Thyroid gland (tissue), 4 donors: ENCODE results near the gene DNAJB12. TPM values are rescaled to one million over a fixed set of nuclear protein-coding genes. Genes with fewer than 3 reads are reported as not detected.

Experiments used
- DNase-seq, 2 donors: peaks; one replicate each; pipeline ENCODE4 v3.0.0-alpha.2; 2019
- H3K27ac ChIP-seq, 3 donors: fragments of 200-600 bp; sonication (generic); 1 replicate in 2 of 3; 2 replicates in 1 of 3; pipeline ENCODE4 v1.5.1; 2016 to 2019; ENCODE audit warnings: mild to moderate bottlenecking in 1 of 3, moderate library complexity in 1 of 3
- H3K27me3 ChIP-seq: fragments of 200-600 bp; sonication (generic); one replicate; pipeline ENCODE4 v1.5.1; 2019
- H3K36me3 ChIP-seq, 2 donors: fragments of 200-600 bp; sonication (generic); one replicate each; pipeline ENCODE4 v1.5.1; 2016 to 2019
- H3K4me1 ChIP-seq, 2 donors: fragments of 200-600 bp; sonication (generic); one replicate each; pipeline ENCODE4 v1.5.1; 2017 to 2019
- H3K4me3 ChIP-seq, 3 donors: fragments of 200-600 bp; sonication (generic); replicated peaks in 1 of 3; 1 replicate in 2 of 3; 2 replicates in 1 of 3; pipeline ENCODE4 v1.5.1; 2016; ENCODE audit warnings: mild to moderate bottlenecking in 1 of 3
- H3K9me3 ChIP-seq: fragments of 200-600 bp; sonication (generic); one replicate; pipeline ENCODE4 v1.5.1; 2017
- POLR2A ChIP-seq, 2 donors: fragments of 450-650 bp; IDR thresholded peaks; one replicate each; pipeline ENCODE4 v1.6.1; 2017; ENCODE audit warnings: antibody characterized with exemption in 2 of 2, mild to moderate bottlenecking in 2 of 2, moderate library complexity in 1 of 2
- WGBS, 2 donors: methylation state at CpG; one replicate each; pipeline ENCODE4 v1.1.5; 2017; 5-methylcytosine and 5-hydroxymethylcytosine counted together
- intact Hi-C: fragments of 100-400 bp; cut with DNase I; formaldehyde crosslinking; loops from one replicate; pipeline ENCODE4 v1.15.1; 2023
- total RNA-seq, 4 donors: library from RNA; depleted of rRNA; stranded (reverse); fragments of >200 nt; gene quantifications; one replicate each; pipeline ENCODE4 v1.2.3, GENCODE V29; 2016
- TF ChIP-seq, protein P1 (sequence below), 6 experiments: fragments of 200-600 bp in 3 of 6; fragments of 450-650 bp in 3 of 6; sonication (generic) in 3 of 6; IDR thresholded peaks; one replicate each; pipeline ENCODE4 v1.5.1; 2016 to 2019; ENCODE audit warnings: antibody characterized with exemption in 6 of 6, mild to moderate bottlenecking in 2 of 6, inconsistent platforms in 1 of 6, moderate library complexity in 1 of 6

The DNAJB12 gene
- total RNA-seq, 4 donors from 2014 or later, result 31.6 to 49.7 (median 44.1) TPM

DNA sequence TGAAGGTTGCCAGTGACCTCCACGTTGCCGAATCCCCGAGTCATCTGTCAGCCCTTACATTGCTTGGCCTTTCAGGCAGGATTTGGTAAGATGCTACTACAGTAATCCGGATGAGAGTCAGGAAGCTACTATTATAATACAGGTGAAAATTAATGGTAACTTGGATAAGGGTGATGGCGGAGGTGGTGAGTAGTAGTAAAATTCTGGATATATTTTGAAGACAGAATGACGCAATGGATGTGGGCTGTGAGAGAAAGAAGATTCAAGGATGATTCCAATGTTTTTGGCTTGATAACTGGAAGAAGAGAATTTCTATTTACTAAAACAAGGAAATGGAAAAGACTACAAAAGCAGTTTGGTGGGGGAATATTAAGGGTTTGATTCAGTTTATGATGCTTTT lies 1.4 kb upstream of the DNAJB12 start:
- H3K4me1 ChIP-seq, result peaks cover 11% of the 10 kb centered on the region in 2 donors
- no peaks in the 10 kb centered on the region for H3K36me3 ChIP-seq
- H3K27ac ChIP-seq, result no peak overlapping the region
- H3K9me3 ChIP-seq, result no peaks in the 10 kb centered on the region
- whole genome bisulfite sequencing, 2 donors, result 95 to 96% methylated on average over 6 of the region's 6 CpGs
- H3K4me3 ChIP-seq, result no peak overlapping the region
- TF ChIP-seq, protein P1, sequence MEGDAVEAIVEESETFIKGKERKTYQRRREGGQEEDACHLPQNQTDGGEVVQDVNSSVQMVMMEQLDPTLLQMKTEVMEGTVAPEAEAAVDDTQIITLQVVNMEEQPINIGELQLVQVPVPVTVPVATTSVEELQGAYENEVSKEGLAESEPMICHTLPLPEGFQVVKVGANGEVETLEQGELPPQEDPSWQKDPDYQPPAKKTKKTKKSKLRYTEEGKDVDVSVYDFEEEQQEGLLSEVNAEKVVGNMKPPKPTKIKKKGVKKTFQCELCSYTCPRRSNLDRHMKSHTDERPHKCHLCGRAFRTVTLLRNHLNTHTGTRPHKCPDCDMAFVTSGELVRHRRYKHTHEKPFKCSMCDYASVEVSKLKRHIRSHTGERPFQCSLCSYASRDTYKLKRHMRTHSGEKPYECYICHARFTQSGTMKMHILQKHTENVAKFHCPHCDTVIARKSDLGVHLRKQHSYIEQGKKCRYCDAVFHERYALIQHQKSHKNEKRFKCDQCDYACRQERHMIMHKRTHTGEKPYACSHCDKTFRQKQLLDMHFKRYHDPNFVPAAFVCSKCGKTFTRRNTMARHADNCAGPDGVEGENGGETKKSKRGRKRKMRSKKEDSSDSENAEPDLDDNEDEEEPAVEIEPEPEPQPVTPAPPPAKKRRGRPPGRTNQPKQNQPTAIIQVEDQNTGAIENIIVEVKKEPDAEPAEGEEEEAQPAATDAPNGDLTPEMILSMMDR (IDR thresholded peaks at IDR 0.05), result no peak
- no peak for TF ChIP-seq POLR2A (IDR thresholded peaks at IDR 0.05)
- intact Hi-C loops, result no loop called here
- no peaks in the 10 kb centered on the region for H3K27me3 ChIP-seq
- DNase-seq, result no peak

DNA sequence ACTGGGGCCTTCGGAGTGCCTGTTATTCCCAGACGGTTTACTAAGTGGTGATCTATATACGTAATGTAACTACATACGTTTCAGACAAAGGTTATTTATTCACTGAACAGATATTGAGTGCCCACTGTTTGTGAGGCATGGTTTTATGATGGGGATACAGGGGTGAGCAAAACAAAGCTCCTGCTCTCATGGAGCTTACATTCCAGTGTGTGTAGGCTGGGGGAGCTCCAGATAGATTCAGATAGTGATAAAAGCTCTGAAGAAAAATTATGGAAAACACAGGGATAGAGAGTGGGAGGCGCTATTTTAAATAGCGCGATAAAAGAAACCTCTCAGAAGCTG lies 466 bp upstream of the DNAJB12 start:
- Histone ChIP-seq H3K4me3 (peak overlapping the region; percentile 15 to 84 (median 62)), H3K36me3 (no peaks in the 10 kb centered on the region), H3K4me1 (peaks cover 11% of the 10 kb centered on the region in 2 donors), H3K9me3 (no peaks in the 10 kb centered on the region), H3K27me3 (no peaks in the 10 kb centered on the region), H3K27ac (peak overlapping the region; percentile 92 to 97 (median 96))
- DNase-seq, result no peak
- intact Hi-C loops, result no loop called here
- TF ChIP-seq, protein P1 (IDR thresholded peaks at IDR 0.05), result peak in 1 of 6 experiments; percentile 6
- TF ChIP-seq POLR2A (IDR thresholded peaks at IDR 0.05), result no peak
- WGBS, 2 donors, result 36 to 37% methylated on average over 7 of the region's 7 CpGs

DNA sequence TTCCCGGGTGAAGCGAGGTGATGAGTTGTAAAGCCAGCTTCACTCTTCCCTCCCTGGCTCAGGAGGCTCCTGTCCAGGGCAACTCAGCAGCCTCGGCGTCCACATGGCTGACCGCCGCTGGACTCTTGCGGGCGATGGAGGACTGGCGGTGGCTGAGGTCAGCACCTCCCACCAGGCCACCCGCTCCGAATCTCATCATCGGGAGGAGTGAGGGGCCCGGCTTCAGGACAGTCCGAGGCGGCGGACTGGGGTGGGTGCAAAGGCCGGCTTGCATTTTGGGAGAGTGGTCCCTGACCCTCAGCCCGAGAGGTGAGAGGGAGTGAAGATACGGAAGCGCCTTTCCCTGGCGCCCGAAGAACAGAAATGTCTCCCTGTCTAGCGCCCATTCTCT lies 759 bp downstream of the DNAJB12 start:
- no peak for TF ChIP-seq POLR2A (IDR thresholded peaks at IDR 0.05)
- TF ChIP-seq, protein P1 (IDR thresholded peaks at IDR 0.05), result no peak
- no peaks in the 10 kb centered on the region for H3K27me3 ChIP-seq
- DNase-seq, result no peak
- no peaks in the 10 kb centered on the region for H3K36me3 ChIP-seq
- peaks cover 11% of the 10 kb centered on the region in 2 donors for H3K4me1 ChIP-seq
- peak overlapping the region; percentile 62 to 84 (median 72) for H3K4me3 ChIP-seq
- H3K9me3 ChIP-seq, result no peaks in the 10 kb centered on the region
- H3K27ac ChIP-seq, result peak overlapping the region; percentile 92 to 97 (median 96)
- intact Hi-C loops, result no loop called here
- WGBS, 2 donors, result 0% methylated on average over 18 to 23 of the region's 23 CpGs

DNA sequence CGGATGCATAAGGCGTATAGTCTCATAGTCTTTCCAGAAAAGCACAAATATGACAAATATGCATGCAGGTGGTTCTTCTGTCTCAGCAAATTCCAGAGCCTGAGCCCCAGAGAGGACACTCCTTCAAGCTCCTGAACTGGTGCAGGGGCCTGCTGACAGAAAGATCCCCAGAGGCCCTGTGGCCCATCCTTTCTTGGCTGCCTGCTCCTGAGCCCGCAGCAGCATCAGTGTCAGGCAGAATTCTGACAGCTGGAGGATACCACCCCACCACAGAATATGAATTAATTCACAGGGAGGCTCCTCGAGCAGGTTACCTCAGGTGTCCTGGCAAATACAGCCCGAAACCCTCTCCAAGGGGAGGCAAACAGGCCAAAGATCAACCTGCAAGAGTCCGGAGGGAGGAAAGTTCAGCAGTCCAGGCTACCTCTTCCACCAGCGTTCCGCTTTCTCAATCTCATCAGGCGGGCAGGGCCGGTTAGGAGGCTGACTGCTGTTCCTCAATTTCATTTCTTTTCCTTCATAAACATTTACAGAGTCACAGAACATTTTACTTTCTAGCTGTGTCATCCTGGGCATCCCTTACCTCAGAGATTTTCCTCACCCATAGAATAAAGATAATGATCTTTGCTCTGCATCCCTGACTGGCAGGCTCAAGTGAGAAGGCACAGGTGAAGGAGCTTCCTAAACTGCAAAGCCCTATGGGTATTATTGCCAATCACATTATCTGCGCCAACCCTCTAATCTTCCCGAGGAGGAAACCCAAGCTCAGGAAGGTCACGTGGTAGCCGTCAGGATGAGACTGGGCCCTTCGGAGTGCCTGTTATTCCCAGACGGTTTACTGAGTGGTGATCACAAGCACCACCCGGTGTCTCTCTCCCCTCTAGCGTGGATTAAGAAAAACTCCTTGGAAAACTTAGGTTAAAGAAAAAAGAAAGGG lies 1.4 kb downstream of the DNAJB12 start:
- H3K27ac ChIP-seq, result peak overlapping the region in 2 of 3 donors; percentile 96 to 97
- no peaks in the 10 kb centered on the region for H3K9me3 ChIP-seq
- 48 to 51% methylated on average over 18 of the region's 18 CpGs for WGBS, 2 donors
- peaks cover 11 to 14% of the 10 kb centered on the region in 2 donors for H3K4me1 ChIP-seq
- no peaks in the 10 kb centered on the region for H3K27me3 ChIP-seq
- intact Hi-C loops, result no loop called here
- no peak for DNase-seq
- H3K4me3 ChIP-seq, result peak overlapping the region in 2 of 3 donors; percentile 72 to 84
- peaks cover 0 to 1% of the 10 kb centered on the region in 2 donors for H3K36me3 ChIP-seq
- TF ChIP-seq, protein P1 (IDR thresholded peaks at IDR 0.05), result no peak
- TF ChIP-seq POLR2A (IDR thresholded peaks at IDR 0.05), result no peak

DNA sequence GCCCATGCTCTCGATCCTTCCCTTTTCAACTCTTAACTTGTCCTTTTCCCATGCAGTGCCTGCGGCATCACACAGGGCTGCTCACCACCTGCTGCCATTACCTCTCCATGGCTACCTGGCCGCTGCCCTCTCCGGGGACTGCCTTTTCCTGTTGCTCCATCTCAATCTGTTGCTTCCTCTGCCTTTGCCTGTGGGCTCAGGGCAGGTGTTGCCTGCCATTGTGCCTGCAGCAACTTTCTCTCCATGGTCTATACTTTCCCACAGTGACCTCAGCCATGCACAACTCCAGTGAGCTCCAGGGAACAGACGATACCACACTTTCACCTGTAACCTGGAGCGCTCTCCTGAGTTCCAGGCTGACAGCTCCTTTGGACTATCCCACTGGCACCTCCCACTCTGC lies 3.2 kb downstream of the DNAJB12 start:
- H3K4me1 ChIP-seq, result peaks cover 11 to 14% of the 10 kb centered on the region in 2 donors
- no peaks in the 10 kb centered on the region for H3K9me3 ChIP-seq
- no peak overlapping the region for H3K4me3 ChIP-seq
- no peak for TF ChIP-seq POLR2A (IDR thresholded peaks at IDR 0.05)
- TF ChIP-seq, protein P1 (IDR thresholded peaks at IDR 0.05), result no peak
- no peak overlapping the region for H3K27ac ChIP-seq
- 94 to 96% methylated on average over 6 of the region's 6 CpGs for WGBS, 2 donors
- H3K27me3 ChIP-seq, result no peaks in the 10 kb centered on the region
- peaks cover 0 to 4% of the 10 kb centered on the region in 2 donors for H3K36me3 ChIP-seq
- intact Hi-C loops, result no loop called here
- DNase-seq, result no peak
